NCI-H1417 (cell line): ENCODE results near the gene LDB1.

Experiments
- DNase-seq, 3 experiments: peaks; one replicate each; lab custom pipeline; 2025; lab: John Stamatoyannopoulos, UW

The LDB1 gene, protein sequence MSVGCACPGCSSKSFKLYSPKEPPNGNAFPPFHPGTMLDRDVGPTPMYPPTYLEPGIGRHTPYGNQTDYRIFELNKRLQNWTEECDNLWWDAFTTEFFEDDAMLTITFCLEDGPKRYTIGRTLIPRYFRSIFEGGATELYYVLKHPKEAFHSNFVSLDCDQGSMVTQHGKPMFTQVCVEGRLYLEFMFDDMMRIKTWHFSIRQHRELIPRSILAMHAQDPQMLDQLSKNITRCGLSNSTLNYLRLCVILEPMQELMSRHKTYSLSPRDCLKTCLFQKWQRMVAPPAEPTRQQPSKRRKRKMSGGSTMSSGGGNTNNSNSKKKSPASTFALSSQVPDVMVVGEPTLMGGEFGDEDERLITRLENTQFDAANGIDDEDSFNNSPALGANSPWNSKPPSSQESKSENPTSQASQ

DNA sequence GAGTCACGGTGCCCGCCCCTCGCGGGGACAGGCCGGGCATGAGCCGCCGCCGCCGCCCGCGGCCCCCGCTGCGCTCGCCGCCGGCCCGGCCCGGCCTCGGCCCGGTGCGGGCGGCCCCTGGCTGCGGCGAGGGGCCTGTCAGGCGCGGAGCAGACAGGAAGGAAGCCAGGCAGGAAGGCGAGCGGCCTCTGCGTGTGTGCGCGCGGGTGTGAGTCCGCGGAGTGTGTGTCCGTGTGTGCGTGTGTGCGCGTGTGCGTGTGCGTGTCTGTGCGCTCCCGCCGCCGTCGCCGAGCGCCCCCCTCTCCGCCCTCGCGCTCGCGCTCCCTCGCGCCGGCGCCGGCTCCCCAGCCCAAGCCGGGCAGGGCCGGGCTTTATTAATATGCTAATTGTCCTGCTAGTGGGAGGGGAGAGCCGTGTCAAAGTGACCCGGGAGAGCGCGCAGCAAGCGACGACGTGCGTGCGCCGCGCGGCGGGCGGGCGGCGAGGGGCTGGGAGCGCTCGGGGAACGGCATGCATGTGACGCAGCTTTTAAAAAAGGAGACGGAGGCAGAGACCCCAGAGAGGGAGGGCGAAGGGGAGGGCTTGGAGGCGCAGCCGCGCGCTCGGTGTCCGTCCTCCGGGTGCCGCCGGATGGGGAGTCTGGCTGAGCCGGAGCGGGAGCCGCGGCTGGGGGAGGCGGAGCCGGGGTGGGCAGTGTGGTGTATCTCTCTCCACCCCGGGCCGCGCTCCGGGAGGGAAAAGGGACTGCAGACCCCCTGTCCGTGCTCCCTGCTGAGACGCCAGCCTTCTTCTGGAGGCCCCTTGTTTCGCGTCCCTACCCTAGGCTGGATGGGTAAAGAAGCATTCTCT lies at the start of gene LDB1:
Gene LDB1, minus strand, starts transcription at position 227 of the 849 bp plus-strand sequence. CDS start 258 bp downstream, outside the sequence.
- DNase-seq = peak; percentile 60 to 86 (median 86)

DNA sequence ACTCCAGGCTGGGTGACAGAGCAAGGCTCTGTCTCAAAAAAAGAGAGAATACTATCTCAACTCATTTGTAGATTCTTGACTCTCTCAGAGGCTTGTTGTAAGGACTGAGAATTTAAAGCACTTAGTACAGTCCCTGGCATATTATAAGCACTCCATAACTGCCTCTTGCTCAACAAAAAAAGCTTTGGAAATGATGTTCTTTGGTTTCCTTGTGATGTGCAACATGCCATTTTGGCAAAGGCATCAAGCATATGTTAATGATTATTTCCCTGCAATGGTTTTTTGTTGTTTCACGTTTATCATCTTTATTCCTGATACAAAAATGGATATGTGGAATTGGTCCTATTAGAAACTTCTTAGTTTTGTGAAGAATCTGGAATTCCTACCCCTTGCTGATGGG lies 47.7 kb upstream of the LDB1 start:
- DNase-seq = no peak

- DNase-seq = no peak
Measured at GRCh38 chr10:102163342-102163989, 43.3 kb upstream of the LDB1 start.

DNA sequence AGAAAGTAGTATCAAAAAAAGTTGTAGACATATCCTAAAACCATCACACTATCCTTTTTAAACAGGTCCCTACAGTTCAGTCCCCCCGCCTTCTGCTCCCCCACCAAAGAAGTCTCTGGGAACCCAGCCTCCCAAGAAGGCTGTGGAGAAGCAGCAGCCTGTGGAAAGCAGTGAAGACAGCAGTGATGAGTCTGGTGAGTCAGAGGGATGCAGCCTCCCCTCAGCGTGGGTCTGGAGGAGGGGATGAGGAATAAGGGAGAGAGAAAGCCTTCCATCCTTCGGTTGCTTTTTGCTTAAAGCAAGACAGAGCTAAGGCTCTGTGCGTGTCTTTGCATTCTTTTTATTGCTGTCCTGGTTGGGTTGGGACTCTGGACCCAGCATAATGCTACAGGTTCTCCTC lies 39.7 kb upstream of the LDB1 start:
- no peak for DNase-seq

GRCh38 chr10:102159051-102159597 lies 39.0 kb upstream of the LDB1 start:
- no peak for DNase-seq

DNA sequence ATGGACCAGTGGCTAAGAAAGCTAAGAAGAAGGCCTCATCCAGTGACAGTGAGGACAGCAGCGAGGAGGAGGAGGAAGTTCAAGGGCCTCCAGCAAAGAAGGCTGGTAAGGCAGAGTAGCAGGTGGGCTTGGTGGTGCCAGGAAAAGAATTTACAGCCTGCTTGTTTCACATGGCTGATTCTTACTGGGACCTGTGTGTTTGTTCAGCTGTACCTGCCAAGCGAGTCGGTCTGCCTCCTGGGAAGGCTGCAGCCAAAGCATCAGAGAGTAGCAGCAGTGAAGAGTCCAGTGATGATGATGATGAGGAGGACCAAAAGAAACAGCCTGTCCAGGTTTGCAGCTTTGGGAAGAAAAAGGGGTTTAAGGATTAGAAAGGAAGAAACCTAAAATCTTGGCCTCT lies 37.1 kb upstream of the LDB1 start:
- DNase-seq = peak in 1 of 3 experiments; percentile 1

GRCh38 chr10:102154466-102155116 lies 34.4 kb upstream of the LDB1 start:
- DNase-seq = no peak

DNA sequence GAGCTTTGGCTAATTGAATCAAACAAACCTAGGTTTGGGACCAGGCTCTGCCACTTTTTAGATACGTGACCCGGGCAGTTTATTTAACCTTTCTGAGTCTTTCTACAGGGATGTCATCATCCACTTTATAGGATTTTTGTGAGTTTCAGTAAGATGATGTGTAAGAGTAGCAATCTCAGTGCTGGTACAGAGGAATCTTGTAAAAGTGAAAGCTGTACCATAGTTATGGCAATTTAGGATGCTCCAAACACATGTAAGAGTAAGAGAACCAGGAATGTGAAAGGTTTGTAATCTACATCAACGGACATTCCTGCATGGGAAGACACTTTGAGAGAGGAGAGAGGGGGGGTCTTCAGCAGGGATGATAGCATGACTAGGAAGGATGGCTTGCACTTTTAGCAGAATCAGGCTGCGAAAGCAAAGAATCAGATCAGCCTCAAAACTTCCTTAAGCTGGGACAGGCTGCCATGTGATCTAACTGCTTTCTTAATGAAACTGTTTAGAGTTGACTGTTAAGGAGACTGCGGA lies 33.0 kb upstream of the LDB1 start:
- DNase-seq = no peak

- DNase-seq = no peak
Measured at GRCh38 chr10:102152545-102152890, 32.4 kb upstream of the LDB1 start.

DNA sequence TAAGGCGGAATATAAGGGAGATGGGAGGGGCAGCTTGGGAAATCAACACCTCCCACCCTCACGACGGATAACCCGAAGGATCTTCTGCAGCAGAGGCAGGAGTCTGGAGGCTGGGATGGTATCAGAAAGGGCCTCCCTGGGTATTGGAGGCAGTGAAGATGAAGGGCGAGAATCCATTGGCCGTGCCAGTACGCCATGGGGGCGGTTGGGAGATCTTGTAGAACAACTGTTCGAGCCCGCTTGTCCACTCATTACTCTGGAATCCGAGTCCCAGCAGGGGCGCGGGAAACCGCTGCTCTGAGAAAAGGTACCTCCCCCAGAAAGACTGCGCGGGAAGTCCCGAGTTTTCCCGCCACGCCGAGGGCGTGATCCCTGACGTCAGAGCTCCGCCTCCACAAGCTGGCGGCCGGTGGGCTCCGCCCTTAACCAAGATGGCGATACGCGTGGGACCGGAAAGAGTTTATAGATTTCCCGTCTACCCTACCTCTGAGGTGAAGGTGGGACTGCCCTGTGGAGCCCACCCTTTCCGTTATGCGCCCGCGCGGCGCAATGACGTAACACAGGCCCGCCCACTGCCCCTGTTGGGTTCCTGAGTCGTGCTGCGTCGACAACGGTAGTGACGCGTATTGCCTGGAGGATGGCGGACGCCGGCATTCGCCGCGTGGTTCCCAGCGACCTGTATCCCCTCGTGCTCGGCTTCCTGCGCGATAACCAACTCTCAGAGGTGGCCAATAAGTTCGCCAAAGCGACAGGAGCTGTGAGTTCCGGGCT lies 31.8 kb upstream of the LDB1 start, which contains the start of gene NOLC1:
Gene NOLC1, plus strand, starts transcription at position 616 of the 771 bp plus-strand sequence. Its CDS starts 22 bp downstream, at position 638.
- DNase-seq = peak; percentile 94 to 97 (median 94)

GRCh38 chr10:102150970-102151773 lies 31.0 kb upstream of the LDB1 start:
- peak in 1 of 3 experiments; percentile 27 for DNase-seq

DNA sequence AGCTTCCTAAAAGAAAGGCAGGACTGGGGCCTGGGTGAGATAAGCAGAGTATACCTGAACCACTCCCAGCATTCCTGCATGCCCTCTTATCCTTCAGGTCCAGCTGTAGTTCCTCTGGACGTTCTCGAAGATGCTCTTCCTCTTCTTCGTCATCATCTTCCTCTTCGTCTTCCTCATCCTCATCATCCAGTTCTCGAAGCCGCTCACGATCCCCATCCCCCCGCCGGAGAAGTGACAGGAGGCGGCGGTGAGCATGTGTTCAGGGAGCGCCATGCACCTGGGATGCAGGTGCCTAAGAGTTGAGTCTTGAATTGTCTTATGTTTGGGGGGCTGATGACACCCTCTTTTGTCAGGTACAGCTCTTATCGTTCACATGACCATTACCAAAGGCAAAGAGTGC lies 28.1 kb upstream of the LDB1 start:
- no peak for DNase-seq

DNA sequence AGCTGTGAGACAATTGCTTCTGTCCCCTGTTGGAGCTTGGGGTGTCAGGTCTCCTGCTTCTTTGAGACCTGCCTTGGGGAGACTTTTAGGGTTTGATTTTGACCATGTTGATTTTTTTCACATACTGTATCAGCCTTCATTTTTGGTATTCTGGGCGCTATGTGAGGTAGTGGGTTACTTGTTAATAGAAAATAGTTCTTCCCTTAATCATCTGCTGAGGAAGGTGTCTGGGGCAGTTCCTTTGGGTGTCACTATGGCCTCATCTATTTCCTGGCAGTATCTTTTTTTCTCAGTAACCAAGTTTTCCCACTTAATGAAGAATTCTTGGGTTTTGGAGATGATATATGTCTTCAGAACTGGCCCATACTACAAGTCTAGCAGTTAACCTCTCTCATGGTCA lies 27.4 kb upstream of the LDB1 start:
- no peak for DNase-seq

DNA sequence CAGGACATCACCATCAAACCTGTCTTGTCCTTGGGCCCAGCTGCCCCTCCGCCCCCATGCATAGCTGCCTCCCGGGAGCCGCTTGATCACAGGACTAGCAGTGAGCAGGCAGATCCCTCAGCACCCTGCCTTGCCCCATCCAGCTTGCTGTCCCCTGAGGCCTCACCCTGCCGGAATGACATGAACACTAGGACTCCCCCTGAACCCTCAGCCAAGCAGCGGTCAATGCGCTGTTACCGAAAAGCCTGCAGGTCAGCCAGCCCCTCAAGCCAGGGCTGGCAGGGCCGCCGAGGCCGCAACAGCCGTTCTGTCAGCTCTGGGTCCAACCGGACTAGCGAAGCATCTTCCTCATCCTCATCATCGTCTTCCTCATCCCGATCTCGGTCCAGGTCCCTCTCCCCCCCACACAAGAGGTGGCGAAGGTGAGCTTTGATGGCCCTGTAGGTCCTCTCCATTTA lies 26.8 kb upstream of the LDB1 start:
- no peak for DNase-seq

- DNase-seq = no peak
Measured at GRCh38 chr10:102141583-102142107, 21.5 kb upstream of the LDB1 start.

DNA sequence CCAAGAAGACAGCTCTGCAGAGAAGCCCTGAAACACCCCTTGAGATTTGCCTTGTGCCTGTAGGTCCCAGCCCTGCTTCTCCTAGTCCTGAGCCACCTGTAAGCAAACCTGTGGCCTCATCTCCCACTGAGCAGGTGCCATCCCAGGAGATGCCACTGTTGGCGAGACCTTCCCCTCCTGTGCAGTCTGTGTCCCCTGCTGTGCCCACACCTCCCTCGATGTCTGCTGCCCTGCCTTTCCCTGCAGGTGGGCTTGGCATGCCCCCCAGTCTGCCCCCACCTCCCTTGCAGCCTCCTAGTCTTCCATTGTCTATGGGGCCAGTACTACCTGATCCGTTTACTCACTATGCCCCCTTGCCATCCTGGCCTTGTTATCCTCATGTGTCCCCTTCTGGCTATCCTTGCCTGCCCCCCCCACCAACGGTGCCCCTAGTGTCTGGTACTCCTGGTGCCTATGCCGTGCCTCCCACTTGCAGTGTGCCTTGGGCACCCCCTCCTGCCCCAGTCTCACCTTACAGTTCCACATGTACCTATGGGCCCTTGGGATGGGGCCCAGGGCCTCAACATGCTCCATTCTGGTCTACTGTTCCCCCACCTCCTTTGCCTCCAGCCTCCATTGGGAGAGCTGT lies 20.9 kb upstream of the LDB1 start:
- no peak for DNase-seq

GRCh38 chr10:102140218-102140617 lies 20.1 kb upstream of the LDB1 start:
- DNase-seq = no peak

- DNase-seq = no peak
Measured at GRCh38 chr10:102139281-102140110, 19.3 kb upstream of the LDB1 start.
